A172 (cell line): ENCODE results near the gene ATXN2. TPM values are rescaled to one million over a fixed set of nuclear protein-coding genes. Genes with fewer than 3 reads are reported as not detected.
"Not testable (repeated sequence)": the region's sequence is repeated elsewhere in the genome, so short reads cannot be mapped to it uniquely, and the experiment has no call there.

Experiments
- DNase-seq: peaks from one replicate; pipeline ENCODE4 v3.0.0-alpha.2; 2015; ENCODE audit warnings: low spot score
- total RNA-seq: library from RNA; depleted of rRNA; stranded (reverse); fragments of >200 nt; shearing (Covaris generic); gene quantifications from 2 replicates; pipeline ENCODE4 v1.2.3, GENCODE V29; 2014

Gene ATXN2
- total RNA-seq, 1 experiment from 2014 or later, result 25.6 TPM

DNA sequence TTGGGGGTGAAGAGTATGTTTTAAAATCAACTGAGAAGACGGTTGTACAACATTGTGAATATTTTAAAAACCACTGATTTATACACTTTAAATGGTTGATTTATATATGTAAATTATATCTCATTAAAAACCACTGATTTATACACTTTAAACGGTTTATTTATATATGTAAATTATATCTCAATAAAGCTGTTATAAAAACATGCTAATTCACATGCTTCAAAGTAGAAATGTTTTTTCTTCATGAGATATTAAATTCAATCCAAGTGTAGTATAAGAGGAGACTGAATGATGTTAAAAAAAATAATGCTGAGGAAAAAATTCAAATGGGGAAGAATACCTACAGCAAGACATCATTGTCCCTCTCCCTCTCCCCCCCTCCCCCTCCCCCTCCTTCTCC, 92.9 kb downstream of the ATXN2 start:
- no peak for DNase-seq

DNA sequence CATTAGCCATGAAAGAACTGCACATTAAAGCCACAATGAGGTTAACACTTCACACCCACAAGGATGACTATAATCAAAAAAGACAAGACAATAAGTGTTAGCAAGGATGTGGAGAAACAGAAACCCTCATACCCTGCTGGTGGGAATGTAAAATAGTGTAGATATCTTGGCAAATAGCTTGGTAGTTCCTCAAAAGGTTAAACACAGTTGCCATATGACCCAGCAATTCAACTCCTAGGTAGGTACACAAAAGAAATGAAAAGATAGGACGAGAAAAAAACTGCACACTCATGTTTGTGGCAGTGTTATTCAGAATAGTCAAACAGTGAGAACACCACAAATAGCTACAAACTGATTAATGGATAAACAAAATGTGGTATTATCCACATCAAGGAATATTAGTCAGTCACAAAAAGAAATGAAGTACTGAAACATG, 93.5 kb downstream of the ATXN2 start:
- DNase-seq, result no peak

DNA sequence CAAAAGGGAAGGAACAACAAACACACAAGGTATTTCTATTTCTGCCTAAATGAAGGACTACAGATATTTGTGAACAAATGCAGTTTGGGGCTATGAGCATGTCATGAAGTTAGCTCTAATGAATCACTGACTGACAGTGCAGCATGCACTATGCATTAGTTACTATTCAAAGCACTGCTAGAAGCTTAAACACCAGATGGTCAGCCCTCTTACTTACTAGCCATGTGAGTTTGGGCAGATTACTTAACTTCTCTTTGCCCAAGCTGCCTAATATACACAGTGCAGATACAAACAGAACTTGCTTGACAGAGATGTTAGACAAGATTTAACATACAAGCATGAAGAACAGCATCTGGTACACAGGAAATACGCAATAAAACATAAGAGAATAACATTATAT, 96.0 kb downstream of the ATXN2 start:
- no peak for DNase-seq

DNA sequence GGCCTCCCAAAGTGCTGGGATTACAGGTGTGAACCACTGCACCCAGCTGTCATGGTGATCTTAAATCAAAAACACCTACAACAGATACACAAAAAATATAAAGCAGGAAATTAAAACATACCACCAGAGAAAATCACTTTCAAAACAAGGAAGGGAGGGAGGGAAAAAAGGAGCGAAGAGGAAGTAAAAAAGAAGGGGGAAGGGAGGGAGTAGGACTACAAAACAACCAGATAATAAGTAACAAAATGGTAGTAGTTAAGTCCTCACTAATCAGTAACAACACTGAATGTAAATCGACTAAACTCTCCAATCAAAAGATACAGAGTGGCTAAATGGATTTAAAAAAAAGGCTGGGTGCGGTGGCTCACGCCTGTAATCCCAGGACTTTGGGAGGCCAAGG, 104.4 kb downstream of the ATXN2 start:
- no peak for DNase-seq

DNA sequence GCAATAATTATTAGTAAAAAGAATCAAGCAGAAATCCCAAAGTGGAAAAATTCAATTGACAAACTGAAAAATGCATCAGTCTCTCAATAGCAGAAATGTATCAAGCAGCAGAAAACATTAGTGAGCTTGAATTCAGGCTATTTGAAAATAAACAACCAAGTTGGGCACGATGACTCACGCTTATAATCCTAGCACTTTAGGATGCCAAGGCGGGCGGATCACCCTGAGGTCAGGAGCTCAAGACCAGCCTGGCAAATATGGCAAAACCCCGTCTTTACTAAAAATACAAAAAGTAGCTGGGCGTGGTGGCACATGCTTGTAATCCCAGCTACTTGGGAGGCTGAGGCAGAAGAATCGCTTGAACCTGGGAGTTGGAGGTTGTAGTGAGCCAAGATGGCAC, 106.1 kb downstream of the ATXN2 start:
- peak; percentile 81 for DNase-seq

DNA sequence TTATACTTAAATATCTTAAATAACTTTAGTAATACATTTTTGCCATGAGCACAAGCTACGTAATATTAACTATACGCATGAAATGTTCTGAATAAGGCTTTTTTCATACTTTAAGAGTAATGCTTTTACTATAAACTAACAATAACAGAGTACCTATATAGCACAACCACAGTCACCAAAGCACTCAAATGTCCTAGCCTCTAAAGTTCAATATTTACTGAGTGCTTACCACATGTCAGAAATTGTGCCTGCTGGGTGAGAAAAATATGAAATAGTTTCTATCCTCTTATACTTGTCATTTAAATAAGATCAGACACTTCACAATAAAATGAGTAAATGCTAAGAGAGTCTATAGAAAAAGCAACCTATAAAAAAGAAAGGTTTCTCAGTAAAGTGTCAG, 110.3 kb downstream of the ATXN2 start:
- DNase-seq, result no peak

DNA sequence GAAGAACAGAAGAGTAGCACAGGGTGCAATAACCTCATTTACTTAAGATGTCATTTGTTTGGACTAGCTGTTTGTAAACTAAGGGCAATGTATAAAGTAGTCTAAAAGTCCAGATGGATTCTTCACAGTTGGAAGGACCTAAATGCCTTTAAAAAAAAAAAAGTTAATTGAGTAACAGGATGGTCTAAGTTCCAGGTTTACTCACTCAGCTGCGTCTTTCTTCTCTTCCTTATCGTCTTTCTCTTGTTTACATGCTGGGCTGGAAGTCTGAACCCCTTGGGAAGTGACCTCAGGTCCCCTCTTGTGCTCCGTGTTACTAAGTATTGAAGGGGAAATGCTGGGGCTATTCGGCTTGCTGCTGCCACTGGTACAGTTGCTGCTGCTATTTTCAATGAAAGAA, 110.8 kb downstream of the ATXN2 start:
- DNase-seq, result no peak

DNA sequence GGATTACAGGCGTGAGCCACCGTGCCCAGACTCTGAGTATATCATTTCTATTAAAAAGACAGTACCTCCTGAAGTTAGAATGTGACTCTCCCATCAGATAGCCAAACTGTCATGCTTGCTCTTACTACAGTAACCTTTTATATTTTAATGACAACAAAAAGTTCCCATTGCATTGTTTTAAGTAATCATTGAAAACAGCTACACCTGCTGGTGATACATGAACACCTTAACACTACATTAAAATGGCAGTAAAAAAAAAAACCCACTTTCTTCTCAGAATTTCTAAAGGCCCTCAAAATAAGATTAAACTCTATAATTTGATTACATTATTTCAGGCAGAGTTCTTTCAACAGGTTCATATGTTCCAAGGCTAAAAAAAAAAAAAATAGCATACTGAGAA, 116.7 kb downstream of the ATXN2 start:
- DNase-seq, result no peak

DNA sequence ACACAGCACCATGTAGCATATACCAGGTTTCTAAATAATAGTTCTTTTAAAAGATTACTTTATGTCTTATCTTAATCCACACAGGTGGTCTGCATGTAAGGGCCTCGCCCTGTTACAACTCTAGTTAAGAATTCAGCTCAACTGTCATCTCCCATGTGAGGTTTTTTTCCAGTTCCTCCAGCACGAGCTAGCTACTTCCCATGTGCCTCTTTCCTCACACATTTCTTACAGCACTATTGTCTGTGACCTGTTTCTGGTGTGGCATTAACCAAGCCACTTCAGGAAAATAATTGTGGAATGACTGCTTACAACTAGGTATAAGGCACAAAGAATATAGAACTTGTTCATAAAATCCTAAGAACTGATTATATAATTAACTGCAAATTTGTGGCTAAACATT, 127.9 kb downstream of the ATXN2 start:
- no peak for DNase-seq

DNA sequence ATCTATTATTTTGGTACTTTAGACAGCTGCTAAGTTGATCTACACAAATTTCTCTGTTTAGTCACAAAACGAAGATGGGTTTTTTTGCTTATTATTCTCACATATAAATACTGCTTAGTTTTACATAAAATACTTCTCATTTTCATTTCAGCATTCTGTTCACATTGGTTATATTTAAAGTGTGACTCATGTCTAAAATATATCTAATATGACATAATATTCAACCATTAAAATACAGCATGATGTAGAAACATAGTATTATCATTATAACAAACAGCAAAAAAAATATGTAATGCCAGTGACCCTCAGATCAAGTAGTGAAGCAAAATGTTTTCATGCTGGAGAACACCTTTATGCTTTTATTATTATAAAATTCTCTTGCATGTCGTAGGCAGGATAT, 129.7 kb downstream of the ATXN2 start:
- no peak for DNase-seq

DNA sequence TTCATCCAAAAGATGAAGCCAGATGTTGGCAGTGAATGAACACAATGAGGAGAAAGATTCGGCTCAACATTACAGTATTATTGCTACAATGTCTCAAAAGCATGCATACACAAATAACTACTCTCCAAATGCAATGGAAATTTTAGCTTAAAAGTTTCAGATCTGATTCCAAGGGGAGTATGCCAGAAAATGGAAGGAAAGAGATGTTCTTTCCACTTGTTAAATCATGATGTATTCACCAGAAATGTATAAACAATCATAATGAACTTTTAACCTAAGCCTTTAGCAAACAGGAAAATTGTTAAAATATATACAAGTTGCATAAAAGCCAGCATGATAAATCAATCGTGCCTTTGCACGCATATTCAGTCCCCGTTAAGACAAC, 131.3 kb downstream of the ATXN2 start:
- no peak for DNase-seq

DNA sequence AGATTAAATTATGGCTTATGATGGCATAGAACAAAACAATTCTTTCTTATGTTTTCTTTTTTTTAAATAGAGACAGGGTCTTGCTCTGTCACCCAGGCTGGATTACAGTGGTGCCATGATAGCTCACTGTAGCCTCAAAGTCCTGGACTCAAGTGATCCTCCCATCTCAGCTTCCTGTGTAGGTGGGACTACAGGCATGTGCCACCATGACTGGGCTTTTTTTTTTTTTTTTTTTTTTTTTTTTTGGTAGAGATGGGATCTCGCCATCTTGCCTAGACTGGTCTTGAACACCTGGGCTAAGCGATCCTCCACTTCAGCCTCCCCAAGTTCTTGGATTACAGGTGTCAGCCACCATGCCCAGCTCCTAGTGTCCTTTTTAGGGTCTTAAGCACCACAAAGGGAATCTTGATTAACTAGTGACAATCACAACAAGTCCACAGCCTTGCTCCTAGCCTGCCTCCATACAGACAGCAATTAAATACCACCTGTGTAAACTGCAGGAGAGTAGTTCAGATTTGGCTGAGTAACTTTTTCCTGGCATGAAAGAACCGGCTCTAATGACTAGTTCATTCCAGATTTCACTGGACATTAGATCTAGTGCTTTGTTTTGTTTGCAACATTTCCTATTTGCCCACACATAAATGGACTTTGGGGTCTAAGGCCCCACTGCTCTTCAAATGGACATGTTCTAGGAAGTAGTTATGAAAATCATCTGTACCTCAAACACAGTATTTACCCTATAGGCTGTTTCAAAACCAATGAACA, 131.8 kb downstream of the ATXN2 start:
- DNase-seq, result no peak

DNA sequence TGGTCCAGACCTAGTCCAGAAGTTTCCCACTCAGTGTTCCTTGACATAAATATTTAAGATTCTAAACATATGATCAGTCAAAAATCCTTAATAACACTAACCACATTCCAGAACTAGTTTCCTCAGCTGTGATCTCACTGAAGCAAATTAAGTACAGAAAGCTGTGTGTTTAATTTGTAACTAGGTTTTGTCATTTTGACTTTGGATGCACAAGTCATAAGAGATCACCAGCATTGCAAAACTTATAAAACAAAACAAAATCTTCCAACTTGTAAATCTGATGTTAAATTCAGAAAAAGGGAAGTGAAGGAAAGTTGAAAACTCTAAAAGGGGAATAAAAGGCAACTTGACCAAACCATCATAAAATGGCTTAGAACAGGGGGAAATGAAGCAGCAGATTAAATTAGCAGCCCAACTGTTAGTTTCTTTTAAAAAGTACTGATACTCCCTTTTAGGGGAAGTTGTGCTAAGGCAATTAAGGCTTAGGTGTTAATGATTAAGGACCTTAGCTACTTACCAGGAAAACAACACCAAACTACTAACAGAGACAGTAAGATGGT, 136.8 kb downstream of the ATXN2 start:
- DNase-seq, result no peak

DNA sequence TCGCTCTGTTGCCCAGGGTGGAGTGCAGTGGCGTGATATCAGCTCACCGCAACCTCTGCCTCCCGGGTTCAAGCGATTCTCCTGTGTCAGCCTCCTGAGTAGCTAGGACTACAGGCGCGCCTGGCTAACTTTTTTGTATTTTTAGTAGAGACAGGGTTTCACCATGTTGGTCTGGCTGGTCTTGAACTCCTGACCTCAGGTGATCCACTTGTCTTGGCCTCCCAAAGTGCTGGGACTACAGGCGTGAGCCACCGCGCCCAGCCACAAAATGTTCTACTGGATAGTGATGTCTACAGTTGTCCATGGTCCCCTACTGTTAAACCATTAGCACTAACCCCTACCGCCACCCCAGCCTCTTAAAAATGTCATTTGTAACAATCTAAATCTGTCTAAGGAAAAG, 139.0 kb downstream of the ATXN2 start:
- DNase-seq, result not testable (repeated sequence)

DNA sequence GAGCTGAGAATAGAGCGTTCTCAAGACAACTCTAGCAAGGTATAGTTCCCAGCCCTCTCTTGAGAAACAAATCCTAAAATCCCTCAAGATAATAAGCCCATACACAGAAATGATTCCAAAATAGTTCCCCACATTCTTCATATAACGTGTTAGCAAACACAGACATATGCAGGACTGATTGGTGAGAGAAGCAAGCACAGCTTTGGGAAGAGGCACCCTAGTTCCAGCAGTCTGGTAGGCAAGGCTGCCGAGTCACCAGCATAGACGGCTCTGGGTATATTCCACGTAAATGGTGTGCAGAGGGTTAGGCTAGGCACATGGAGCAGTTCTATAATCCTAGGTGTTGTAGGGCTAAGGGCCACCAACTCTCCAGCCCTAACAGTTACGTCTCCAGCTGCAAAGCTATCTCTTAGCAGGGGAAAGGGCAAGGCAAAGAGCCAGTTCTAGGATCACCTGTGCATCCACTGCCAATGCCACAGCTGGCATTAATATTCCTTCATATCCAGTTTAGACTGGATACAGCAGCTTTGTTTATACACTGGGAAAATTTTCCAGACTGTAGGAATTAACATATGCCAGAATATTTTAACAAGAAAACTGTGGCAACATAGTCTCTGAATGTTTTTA, 140.5 kb downstream of the ATXN2 start:
- no peak for DNase-seq

DNA sequence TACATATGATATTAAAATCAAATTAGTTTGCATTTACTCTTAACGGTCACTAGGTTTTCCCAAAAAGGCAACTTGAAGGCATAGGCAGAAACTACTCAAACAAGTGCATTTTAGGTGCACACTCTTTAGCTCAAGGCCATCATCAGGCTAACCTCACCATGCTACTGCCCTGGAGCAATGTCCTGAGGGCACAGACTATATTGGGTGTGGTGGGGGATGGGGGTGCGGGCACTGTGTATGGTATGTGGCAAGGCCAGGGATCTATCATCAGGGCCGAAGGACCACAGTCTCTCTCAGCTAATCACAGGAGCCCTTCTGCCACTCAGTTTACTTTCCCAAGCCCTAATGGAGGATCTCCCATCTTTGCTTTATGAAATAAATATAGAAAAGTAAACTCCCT, 141.5 kb downstream of the ATXN2 start:
- DNase-seq, result no peak

DNA sequence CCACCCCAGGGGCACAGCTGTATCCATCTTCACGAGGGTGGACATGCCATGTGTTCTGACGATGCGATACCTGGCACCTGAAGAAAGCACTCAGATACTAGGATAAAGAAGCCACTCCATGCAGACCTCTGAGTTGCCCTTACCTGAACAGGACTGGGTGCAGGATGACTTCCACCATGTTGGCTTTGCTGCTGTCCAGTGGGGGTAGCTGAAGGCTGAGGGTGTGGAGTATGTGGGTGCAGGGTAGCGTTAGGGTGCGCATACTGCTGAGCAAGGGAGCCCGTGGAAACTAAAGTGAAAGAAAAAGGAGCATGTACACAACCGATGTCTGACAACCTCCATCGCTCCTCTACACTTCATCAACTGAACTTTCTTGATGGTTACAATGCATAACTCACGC, 142.0 kb downstream of the ATXN2 start:
- no peak for DNase-seq

DNA sequence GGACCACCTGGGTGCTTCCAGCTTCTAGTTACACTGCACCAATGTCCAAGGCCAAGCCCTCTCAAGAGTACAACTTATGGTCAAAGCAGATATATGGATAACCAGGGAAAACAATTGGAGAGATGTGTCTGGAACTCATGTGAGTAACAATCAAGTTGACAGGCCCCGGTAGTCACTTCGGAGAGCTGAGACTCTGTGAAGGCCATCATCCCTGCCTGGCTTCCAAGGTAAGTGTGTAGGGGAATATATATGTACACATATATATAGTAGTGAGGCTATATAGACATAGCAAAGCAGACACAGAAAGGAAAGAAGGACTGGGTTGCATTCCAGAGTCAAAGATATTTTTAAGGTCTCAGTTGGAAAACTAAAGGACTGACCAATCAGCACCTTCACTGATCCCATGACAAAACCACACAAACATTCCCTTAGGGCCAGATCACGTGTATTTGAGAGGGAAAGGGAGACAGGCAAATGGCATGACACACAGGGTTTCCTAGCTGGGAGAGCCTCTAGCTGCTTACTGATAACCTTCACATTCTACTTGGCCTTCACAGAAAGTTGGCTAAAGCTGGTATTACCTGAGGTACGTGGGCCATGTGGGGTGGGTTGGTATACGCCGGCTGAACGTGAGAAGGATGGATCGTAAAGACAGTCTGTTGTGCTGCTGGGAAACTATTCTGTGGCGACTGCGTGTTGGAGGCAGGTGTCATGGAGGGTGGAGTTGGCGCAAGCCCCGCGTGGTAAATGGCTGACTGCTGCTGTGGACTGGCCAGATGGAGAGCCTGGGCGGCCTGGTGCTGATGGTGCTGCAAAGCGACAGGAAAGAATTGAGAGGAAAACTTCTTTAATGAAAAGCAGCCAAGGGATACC, 143.4 kb downstream of the ATXN2 start:
- DNase-seq, result peak; percentile 67

DNA sequence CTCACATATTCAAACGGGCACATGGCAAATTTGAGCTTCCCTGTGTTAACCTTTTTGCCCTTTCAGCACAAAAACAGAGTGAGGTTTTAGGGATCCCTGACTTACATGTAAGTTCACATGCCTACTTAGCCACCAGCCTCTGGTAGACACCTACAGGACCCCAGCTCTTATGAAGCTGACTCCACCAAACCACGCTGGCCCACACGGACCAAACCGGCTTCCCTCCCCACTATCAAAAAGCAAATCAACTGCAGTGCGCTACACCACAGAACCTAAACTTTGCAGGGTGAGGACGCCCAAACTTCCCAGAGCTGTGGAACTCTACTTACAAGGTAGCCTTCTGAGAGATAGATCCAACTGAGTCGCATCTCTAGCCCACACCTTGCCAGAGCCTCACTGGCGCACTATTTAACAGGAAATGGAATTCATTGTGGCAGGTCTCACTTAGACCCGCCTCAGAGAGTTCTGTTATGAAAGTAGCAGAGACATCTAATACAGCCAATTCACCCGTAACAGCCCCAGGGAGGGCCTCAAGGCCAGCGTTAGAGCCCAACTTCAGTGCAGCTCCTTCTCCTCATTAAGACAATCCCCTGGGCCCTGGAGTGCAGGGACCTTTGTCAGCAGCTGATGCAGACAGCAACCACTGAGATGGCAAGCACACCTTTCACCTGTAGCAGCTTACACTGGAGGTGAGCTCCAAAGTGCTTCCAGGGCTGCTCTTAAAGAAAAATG, 144.2 kb downstream of the ATXN2 start:
- DNase-seq, result no peak

DNA sequence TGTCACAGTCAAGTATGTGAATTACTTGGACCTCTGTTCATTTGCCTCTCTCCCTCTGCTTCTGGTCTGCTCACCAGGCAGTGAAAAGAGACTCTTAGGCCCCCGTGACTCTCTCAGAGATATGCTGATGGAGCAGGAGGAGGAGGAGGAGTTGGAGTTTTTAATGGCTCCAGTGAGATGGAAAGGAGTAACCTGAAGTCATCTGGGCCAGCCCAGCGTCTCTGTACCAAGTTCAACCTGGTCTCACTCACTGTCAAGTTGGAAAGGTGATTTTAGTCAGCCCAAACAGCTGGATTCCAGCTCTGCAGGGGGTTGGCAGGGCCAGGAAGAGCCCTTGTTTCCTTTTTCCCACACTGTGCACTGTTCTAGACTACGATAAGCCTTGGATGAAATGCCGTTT, 144.8 kb downstream of the ATXN2 start:
- DNase-seq, result no peak

DNA sequence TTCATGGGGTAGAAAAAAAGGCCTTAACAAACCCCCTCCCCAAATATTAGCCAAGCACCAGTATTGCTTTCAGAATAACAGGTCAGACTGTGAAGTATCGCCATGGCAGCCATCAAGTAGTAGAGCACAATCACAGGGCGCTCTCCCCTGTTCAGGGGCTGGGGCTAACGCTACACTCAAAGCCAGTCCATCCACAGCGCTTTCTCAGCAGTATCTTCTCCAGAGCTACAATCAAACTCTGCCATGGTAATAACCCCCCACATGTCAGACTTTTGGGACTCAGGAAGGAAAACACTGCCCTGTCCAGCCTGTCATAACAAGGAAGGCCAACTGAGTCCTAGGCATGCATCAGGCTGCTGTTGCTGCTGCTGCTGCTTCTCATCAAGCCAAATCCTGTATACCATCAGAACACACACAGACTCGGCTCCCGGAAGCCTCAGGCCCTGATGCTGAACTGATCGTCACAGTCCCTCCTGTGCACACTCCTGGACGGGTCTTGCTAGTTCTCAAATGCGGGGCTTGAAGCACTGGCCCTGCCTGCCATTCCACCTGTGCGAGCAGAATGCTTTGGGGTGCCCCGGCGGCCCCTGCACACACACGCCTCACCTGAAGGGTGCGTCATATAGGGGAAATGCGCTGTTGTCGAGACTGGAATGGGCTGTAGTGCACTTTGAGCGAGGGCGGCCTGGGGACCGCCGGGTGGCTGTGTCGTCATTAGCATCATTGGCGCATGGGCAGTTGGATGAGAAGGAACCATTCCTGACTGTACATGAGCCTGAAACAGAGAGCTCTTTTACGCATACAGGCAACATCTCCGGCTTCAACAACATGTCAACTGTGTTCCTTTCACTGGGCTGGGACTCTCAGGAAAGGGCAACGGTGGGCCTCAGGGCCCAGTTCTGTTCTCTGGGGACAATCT, 145.8 kb downstream of the ATXN2 start:
- DNase-seq, result no peak
